Upper lobe of right lung (tissue), 1 donor: Measurements from ENCODE around the gene PADI1. TPM values are rescaled to one million over a fixed set of nuclear protein-coding genes. Genes with fewer than 3 reads are reported as not detected.
A peak's percentile ranks its signal among the peaks of the same experiment; 100 is the strongest.

Source experiments
- ATAC-seq: fragments of 200-7000 bp; cut with Tn5 transposase; one replicate; pipeline ENCODE4 v1.9.1; 2020; ENCODE audit warnings: mild to moderate bottlenecking, moderate library complexity
- DNase-seq: peaks from one replicate; pipeline ENCODE4 v3.0.0-alpha.2; 2020
- H3K27ac ChIP-seq: fragments of 200-600 bp; one replicate; pipeline ENCODE4 v1.8.0; 2022
- H3K27me3 ChIP-seq: fragments of 200-600 bp; one replicate; pipeline ENCODE4 v1.8.0; 2022; ENCODE audit warnings: mild to moderate bottlenecking
- H3K36me3 ChIP-seq: fragments of 200-600 bp; one replicate; pipeline ENCODE4 v1.8.0; 2022
- H3K4me1 ChIP-seq: fragments of 200-600 bp; one replicate; pipeline ENCODE4 v1.8.0; 2022
- H3K4me3 ChIP-seq: fragments of 200-600 bp; one replicate; pipeline ENCODE4 v1.8.0; 2022; ENCODE audit warnings: mild to moderate bottlenecking
- H3K9me3 ChIP-seq: fragments of 200-600 bp; one replicate; pipeline ENCODE4 v1.8.0; 2022
- CTCF ChIP-seq: fragments of 200-600 bp; IDR thresholded peaks from one replicate; pipeline ENCODE4 v1.8.0; 2022; ENCODE audit warnings: antibody characterized with exemption
- intact Hi-C: fragments of 100-400 bp; cut with DNase I; formaldehyde crosslinking; loops from one replicate; pipeline ENCODE4 v1.11.0; 2022
- total RNA-seq: library from RNA; stranded (reverse); fragmentation: NEBNext Ultra II Directional; extraction: Animal tissue kit (Norgen Biotek cat#: 25700); gene quantifications from one replicate; pipeline ENCODE4 v1.2.1, GENCODE V29; 2021
- donor health status: DM: no; HTN: yes; CAD: no; lungs with severe emphysema.

PADI1 gene
- total RNA-seq, 1 donor from 2014 or later: not detected

GRCh38 chr1:17193222-17194132 is 11.5 kb upstream of the PADI1 start:
- H3K36me3 ChIP-seq: no peaks in the 10 kb centered on the region
- H3K4me1 ChIP-seq: no peaks in the 10 kb centered on the region
- DNase-seq (no peak), ATAC-seq (no peak)
- TF ChIP-seq CTCF: no peak
- H3K4me3 ChIP-seq: no peak overlapping the region
- no peaks in the 10 kb centered on the region for H3K27me3 ChIP-seq
- H3K27ac ChIP-seq: no peak overlapping the region
- intact Hi-C loops: no loop called here
- H3K9me3 ChIP-seq: no peaks in the 10 kb centered on the region

GRCh38 chr1:17194133-17194475 is 10.8 kb upstream of the PADI1 start:
- ATAC-seq (no peak), DNase-seq (no peak)
- no peak for TF ChIP-seq CTCF
- Histone ChIP-seq H3K4me3 (no peak overlapping the region), H3K9me3 (no peaks in the 10 kb centered on the region), H3K27me3 (no peaks in the 10 kb centered on the region), H3K4me1 (no peaks in the 10 kb centered on the region), H3K36me3 (no peaks in the 10 kb centered on the region), H3K27ac (no peak overlapping the region)
- intact Hi-C loops: no loop called here

- intact Hi-C loops: no loop called here
- Histone ChIP-seq H3K36me3 (no peaks in the 10 kb centered on the region), H3K27ac (no peak overlapping the region), H3K9me3 (no peaks in the 10 kb centered on the region), H3K27me3 (no peaks in the 10 kb centered on the region), H3K4me3 (no peak overlapping the region), H3K4me1 (no peaks in the 10 kb centered on the region)
- ATAC-seq (peak; percentile 39), DNase-seq (no peak)
- no peak for TF ChIP-seq CTCF
Measured at GRCh38 chr1:17194615-17195528, 10.1 kb upstream of the PADI1 start.

GRCh38 chr1:17195731-17196130 is 9.2 kb upstream of the PADI1 start:
- intact Hi-C loops: no loop called here
- ATAC-seq (no peak), DNase-seq (peak; percentile 44)
- H3K36me3 ChIP-seq: no peaks in the 10 kb centered on the region
- no peaks in the 10 kb centered on the region for H3K9me3 ChIP-seq
- no peak overlapping the region for H3K27ac ChIP-seq
- no peaks in the 10 kb centered on the region for H3K4me1 ChIP-seq
- TF ChIP-seq CTCF: no peak
- no peaks in the 10 kb centered on the region for H3K27me3 ChIP-seq
- no peak overlapping the region for H3K4me3 ChIP-seq

- intact Hi-C loops: no loop called here
- Histone ChIP-seq H3K9me3 (no peaks in the 10 kb centered on the region), H3K4me1 (no peaks in the 10 kb centered on the region), H3K27ac (no peak overlapping the region), H3K4me3 (no peak overlapping the region), H3K27me3 (no peaks in the 10 kb centered on the region), H3K36me3 (no peaks in the 10 kb centered on the region)
- ATAC-seq (no peak), DNase-seq (no peak)
- no peak for TF ChIP-seq CTCF
Measured at GRCh38 chr1:17196496-17197185, 8.3 kb upstream of the PADI1 start.
